Ammon's horn (tissue), 1 donor: ENCODE data around the gene DIP2A.
"Not testable (repeated sequence)": the region's sequence is repeated elsewhere in the genome, so short reads cannot be mapped to it uniquely, and the experiment has no call there.

Experiments used
- DNase-seq: peaks from one replicate; pipeline ENCODE4 v3.0.0-alpha.2; 2016; ENCODE audit warnings: low spot score

DIP2A gene

GRCh38 chr21:46482225-46482845 is 23.6 kb downstream of the DIP2A start:
- no peak for DNase-seq

GRCh38 chr21:46482846-46483231 is 24.1 kb downstream of the DIP2A start:
- no peak for DNase-seq

GRCh38 chr21:46483300-46484295 is 24.9 kb downstream of the DIP2A start:
- DNase-seq = no peak

- DNase-seq = no peak
Measured at GRCh38 chr21:46486481-46487126, 27.9 kb downstream of the DIP2A start.

GRCh38 chr21:46489162-46489663 is 30.5 kb downstream of the DIP2A start:
- no peak for DNase-seq

- DNase-seq = no peak
Measured at GRCh38 chr21:46489800-46490199, 31.1 kb downstream of the DIP2A start.

- no peak for DNase-seq
Measured at GRCh38 chr21:46491553-46491952, 32.9 kb downstream of the DIP2A start.

- DNase-seq = no peak
Measured at GRCh38 chr21:46492851-46493250, 34.2 kb downstream of the DIP2A start.

GRCh38 chr21:46493828-46494227 is 35.1 kb downstream of the DIP2A start:
- no peak for DNase-seq

- DNase-seq = no peak
Measured at GRCh38 chr21:46498335-46499050, 39.8 kb downstream of the DIP2A start.

GRCh38 chr21:46500224-46500861 is 41.7 kb downstream of the DIP2A start:
- no peak for DNase-seq

- peak; percentile 15 for DNase-seq
Measured at GRCh38 chr21:46503922-46504550, 45.3 kb downstream of the DIP2A start.

GRCh38 chr21:46504666-46505065 is 46.0 kb downstream of the DIP2A start:
- DNase-seq = no peak

- DNase-seq = no peak
Measured at GRCh38 chr21:46507562-46507961, 48.9 kb downstream of the DIP2A start.

- no peak for DNase-seq
Measured at GRCh38 chr21:46509741-46510502, 51.2 kb downstream of the DIP2A start.

- DNase-seq = peak; percentile 79
Measured at GRCh38 chr21:46515109-46515508, 56.4 kb downstream of the DIP2A start.

- DNase-seq = no peak
Measured at GRCh38 chr21:46516068-46516467, 57.4 kb downstream of the DIP2A start.

GRCh38 chr21:46517361-46517760 is 58.7 kb downstream of the DIP2A start:
- peak; percentile 71 for DNase-seq

- no peak for DNase-seq
Measured at GRCh38 chr21:46518983-46519583, 60.4 kb downstream of the DIP2A start.

- not testable (repeated sequence) for DNase-seq
Measured at GRCh38 chr21:46527393-46527792, 68.7 kb downstream of the DIP2A start.
